ENCODE results near the gene LDLRAD3.

LDLRAD3 gene

GRCh38 chr11:36273110-36273509, 329.2 kb downstream of the LDLRAD3 start:
- no peak for DNase-seq (ENCODE audit: low read depth)

- no peak for DNase-seq (ENCODE audit: low read depth)
These were observed 330.6 kb downstream of the LDLRAD3 start for GRCh38 chr11:36274414-36274813.

- DNase-seq (ENCODE audit: low read depth), result no peak
These were observed 334.8 kb downstream of the LDLRAD3 start for GRCh38 chr11:36278531-36279282.

- DNase-seq (ENCODE audit: low read depth), result no peak
These were observed 336.7 kb downstream of the LDLRAD3 start for GRCh38 chr11:36280531-36280930.

Data from activated T-helper 9 cell treated with anti-CD3 and anti-CD28 coated beads, Interleukin-2, amount 50 U/mL, for 16 hours (primary cell).